ENCODE data around the gene FLRT2.

The FLRT2 gene, protein sequence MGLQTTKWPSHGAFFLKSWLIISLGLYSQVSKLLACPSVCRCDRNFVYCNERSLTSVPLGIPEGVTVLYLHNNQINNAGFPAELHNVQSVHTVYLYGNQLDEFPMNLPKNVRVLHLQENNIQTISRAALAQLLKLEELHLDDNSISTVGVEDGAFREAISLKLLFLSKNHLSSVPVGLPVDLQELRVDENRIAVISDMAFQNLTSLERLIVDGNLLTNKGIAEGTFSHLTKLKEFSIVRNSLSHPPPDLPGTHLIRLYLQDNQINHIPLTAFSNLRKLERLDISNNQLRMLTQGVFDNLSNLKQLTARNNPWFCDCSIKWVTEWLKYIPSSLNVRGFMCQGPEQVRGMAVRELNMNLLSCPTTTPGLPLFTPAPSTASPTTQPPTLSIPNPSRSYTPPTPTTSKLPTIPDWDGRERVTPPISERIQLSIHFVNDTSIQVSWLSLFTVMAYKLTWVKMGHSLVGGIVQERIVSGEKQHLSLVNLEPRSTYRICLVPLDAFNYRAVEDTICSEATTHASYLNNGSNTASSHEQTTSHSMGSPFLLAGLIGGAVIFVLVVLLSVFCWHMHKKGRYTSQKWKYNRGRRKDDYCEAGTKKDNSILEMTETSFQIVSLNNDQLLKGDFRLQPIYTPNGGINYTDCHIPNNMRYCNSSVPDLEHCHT

GRCh38 chr14:85529803-85530574 is at the start of gene FLRT2:
TSS of gene FLRT2 (plus strand) at chr14:85530144. CDS start at chr14:85621515, 91,371 bp downstream.
- DNase-seq, result no peak
- H3K27me3 Mint-ChIP-seq, result peaks cover 67% of the 10 kb centered on the region

GRCh38 chr14:85481471-85481870 is 48.5 kb upstream of the FLRT2 start:
- H3K9me3 Mint-ChIP-seq, result no peaks in the 10 kb centered on the region
- H3K27me3 Mint-ChIP-seq, result no peaks in the 10 kb centered on the region
- DNase-seq, result no peak
- no peak overlapping the region for H3K27ac Mint-ChIP-seq
- CTCF ChIA-PET, result no interaction called here
- H3K36me3 Mint-ChIP-seq, result no peaks in the 10 kb centered on the region
- no peaks in the 10 kb centered on the region for H3K4me1 Mint-ChIP-seq
- H3K4me3 Mint-ChIP-seq, result no peak overlapping the region

More at GRCh38 chr14:85529803-85530574, at the start of gene FLRT2:
- no peak within 1 kb of the TSS for H3K4me3 Mint-ChIP-seq
- peaks cover 14% of the 10 kb centered on the region for H3K4me1 Mint-ChIP-seq
- H3K36me3 Mint-ChIP-seq, result peaks cover 2% of the 10 kb centered on the region
- no peaks in the 10 kb centered on the region for H3K9me3 Mint-ChIP-seq
- CTCF ChIA-PET, result no interaction called here
- H3K27ac Mint-ChIP-seq, result peak within 1 kb of the TSS; percentile 22

- Mint-ChIP-seq H3K27me3 (no peaks in the 10 kb centered on the region), H3K36me3 (no peaks in the 10 kb centered on the region), H3K27ac (no peak overlapping the region), H3K4me1 (no peaks in the 10 kb centered on the region), H3K4me3 (no peak overlapping the region), H3K9me3 (peaks cover 1% of the 10 kb centered on the region)
- no peak for DNase-seq
- CTCF ChIA-PET, result no interaction called here
Observed at GRCh38 chr14:85482552-85482951, 47.4 kb upstream of the FLRT2 start.

DNA sequence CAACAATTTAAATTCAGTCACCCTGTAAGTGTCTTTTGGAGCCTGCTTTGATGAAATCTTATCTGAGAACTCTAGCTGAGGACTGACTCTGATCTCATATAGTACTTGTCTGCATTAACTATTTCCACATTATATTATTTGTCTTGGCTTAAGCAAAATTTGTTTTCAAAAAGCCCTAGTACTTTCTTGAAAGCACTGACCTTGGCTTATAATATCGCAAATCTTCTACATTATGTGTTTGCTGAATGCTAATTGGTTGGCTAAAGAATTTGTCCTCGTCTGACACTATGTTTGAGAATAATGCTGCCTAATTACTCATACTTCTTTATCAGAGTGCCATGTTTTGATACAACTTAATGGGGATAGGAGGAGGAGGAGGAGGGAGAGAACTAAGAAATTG is 46.9 kb upstream of the FLRT2 start:
- Mint-ChIP-seq H3K4me3 (no peak overlapping the region), H3K9me3 (peaks cover 3% of the 10 kb centered on the region), H3K27me3 (no peaks in the 10 kb centered on the region), H3K27ac (no peak overlapping the region), H3K36me3 (no peaks in the 10 kb centered on the region), H3K4me1 (no peaks in the 10 kb centered on the region)
- no peak for DNase-seq
- CTCF ChIA-PET, result no interaction called here

DNA sequence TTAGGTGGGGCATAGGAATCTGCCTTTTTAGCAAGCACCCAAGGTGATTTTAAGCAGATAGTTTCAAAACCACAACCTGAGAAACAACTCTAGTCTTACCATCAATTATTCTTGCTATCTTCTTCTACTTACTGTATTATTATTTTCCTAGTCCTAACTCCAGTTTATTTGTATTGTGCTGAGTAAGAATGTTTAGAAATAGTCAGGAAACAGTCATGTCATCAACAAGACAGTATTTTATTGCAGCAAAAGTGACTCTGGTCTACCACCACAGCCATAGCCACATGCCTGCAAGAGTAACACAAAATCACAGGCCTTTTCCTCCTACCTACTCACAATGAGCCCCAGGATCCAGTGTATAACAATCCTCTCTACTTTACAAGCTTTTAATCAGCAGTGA is 46.3 kb upstream of the FLRT2 start:
- no peaks in the 10 kb centered on the region for H3K27me3 Mint-ChIP-seq
- H3K9me3 Mint-ChIP-seq, result peaks cover 3% of the 10 kb centered on the region
- DNase-seq, result no peak
- H3K36me3 Mint-ChIP-seq, result no peaks in the 10 kb centered on the region
- H3K27ac Mint-ChIP-seq, result no peak overlapping the region
- no peaks in the 10 kb centered on the region for H3K4me1 Mint-ChIP-seq
- CTCF ChIA-PET, result no interaction called here
- H3K4me3 Mint-ChIP-seq, result no peak overlapping the region

GRCh38 chr14:85487215-85487614 is 42.7 kb upstream of the FLRT2 start:
- DNase-seq, result no peak
- Mint-ChIP-seq H3K36me3 (no peaks in the 10 kb centered on the region), H3K27ac (no peak overlapping the region), H3K9me3 (peaks cover 10% of the 10 kb centered on the region), H3K4me3 (no peak overlapping the region), H3K27me3 (no peaks in the 10 kb centered on the region), H3K4me1 (no peaks in the 10 kb centered on the region)
- CTCF ChIA-PET, result no interaction called here

GRCh38 chr14:85501751-85502150 is 28.2 kb upstream of the FLRT2 start:
- Mint-ChIP-seq H3K36me3 (no peaks in the 10 kb centered on the region), H3K4me3 (no peak overlapping the region), H3K9me3 (peaks cover 3% of the 10 kb centered on the region), H3K27ac (no peak overlapping the region), H3K4me1 (no peaks in the 10 kb centered on the region), H3K27me3 (no peaks in the 10 kb centered on the region)
- no peak for DNase-seq
- CTCF ChIA-PET, result no interaction called here

GRCh38 chr14:85508863-85509262 is 21.1 kb upstream of the FLRT2 start:
- Mint-ChIP-seq H3K4me3 (no peak overlapping the region), H3K27ac (no peak overlapping the region), H3K36me3 (no peaks in the 10 kb centered on the region), H3K27me3 (no peaks in the 10 kb centered on the region), H3K9me3 (no peaks in the 10 kb centered on the region), H3K4me1 (no peaks in the 10 kb centered on the region)
- CTCF ChIA-PET, result no interaction called here
- no peak for DNase-seq

- Mint-ChIP-seq H3K27me3 (no peaks in the 10 kb centered on the region), H3K9me3 (no peaks in the 10 kb centered on the region), H3K4me3 (no peak overlapping the region), H3K36me3 (no peaks in the 10 kb centered on the region), H3K27ac (no peak overlapping the region), H3K4me1 (no peaks in the 10 kb centered on the region)
- DNase-seq, result no peak
- CTCF ChIA-PET, result no interaction called here
Observed at GRCh38 chr14:85512451-85512850, 17.5 kb upstream of the FLRT2 start.

GRCh38 chr14:85514487-85514886 is 15.5 kb upstream of the FLRT2 start:
- Mint-ChIP-seq H3K27me3 (no peaks in the 10 kb centered on the region), H3K4me3 (no peak overlapping the region), H3K36me3 (no peaks in the 10 kb centered on the region), H3K9me3 (no peaks in the 10 kb centered on the region), H3K4me1 (no peaks in the 10 kb centered on the region), H3K27ac (no peak overlapping the region)
- CTCF ChIA-PET, result no interaction called here
- DNase-seq, result no peak

DNA sequence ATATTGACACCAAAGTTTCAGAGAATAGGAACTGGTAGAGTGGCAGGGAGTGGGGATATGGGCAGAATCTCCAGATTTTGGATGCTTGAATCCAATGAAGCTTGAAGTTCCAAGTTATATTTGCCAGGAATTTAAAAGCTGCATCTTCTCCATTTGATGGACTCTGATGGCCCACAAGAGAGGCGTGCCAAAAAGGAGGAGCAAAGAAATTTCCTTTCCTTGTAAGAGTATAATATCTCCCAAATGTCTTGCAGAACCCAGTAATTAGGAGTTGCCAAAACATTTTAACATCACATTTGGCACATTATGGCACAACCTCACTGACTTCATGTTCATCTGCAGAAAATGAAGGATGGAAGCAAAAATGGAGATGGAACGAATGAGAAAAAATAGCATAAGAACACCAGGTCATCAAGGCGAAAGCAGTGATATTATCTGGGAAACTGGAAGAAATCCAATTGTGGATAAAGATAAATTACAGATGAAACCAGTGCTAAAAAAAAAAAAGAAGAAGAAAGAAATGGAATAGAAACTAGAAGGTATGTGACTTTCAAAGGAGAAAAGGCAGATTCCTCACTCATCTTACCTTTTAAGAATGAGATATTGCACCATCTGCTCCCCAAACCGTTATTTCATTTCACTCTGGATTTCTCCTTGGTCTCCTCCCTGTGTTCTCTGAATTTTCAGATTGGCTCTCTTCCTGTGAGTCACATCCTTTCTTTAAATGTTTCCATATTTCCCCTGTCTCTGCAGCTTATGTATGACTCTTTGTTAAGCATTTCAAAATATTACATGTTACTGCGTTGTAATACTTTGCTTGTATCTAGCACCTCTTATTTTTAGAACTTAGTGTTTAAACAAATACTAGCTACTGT is 13.5 kb upstream of the FLRT2 start:
- no peaks in the 10 kb centered on the region for H3K4me1 Mint-ChIP-seq

GRCh38 chr14:85517114-85517688 is 12.7 kb upstream of the FLRT2 start:
- no peak for DNase-seq
- CTCF ChIA-PET, result no interaction called here
- Mint-ChIP-seq H3K4me3 (no peak overlapping the region), H3K27me3 (no peaks in the 10 kb centered on the region), H3K36me3 (no peaks in the 10 kb centered on the region), H3K27ac (no peak overlapping the region), H3K9me3 (no peaks in the 10 kb centered on the region), H3K4me1 (no peaks in the 10 kb centered on the region)

More for the DNA sequence above, 13.5 kb upstream of the FLRT2 start:
- Mint-ChIP-seq H3K36me3 (no peaks in the 10 kb centered on the region), H3K9me3 (no peaks in the 10 kb centered on the region), H3K4me3 (no peak overlapping the region), H3K27me3 (no peaks in the 10 kb centered on the region), H3K27ac (no peak overlapping the region)
- CTCF ChIA-PET, result no interaction called here
- DNase-seq, result no peak

- Mint-ChIP-seq H3K4me3 (no peak overlapping the region), H3K36me3 (no peaks in the 10 kb centered on the region), H3K27ac (no peak overlapping the region), H3K4me1 (no peaks in the 10 kb centered on the region), H3K27me3 (no peaks in the 10 kb centered on the region), H3K9me3 (no peaks in the 10 kb centered on the region)
- CTCF ChIA-PET, result no interaction called here
- no peak for DNase-seq
Observed at GRCh38 chr14:85519661-85520305, 10.2 kb upstream of the FLRT2 start.

Data from activated naive CD4-positive, alpha-beta T cell treated with anti-CD3 and anti-CD28 coated beads, Interleukin-2, amount 10 ng/mL, durations not matched to agents 7 days and 5 days (primary cell).